ENCODE data around the gene PRSS57.

DNA sequence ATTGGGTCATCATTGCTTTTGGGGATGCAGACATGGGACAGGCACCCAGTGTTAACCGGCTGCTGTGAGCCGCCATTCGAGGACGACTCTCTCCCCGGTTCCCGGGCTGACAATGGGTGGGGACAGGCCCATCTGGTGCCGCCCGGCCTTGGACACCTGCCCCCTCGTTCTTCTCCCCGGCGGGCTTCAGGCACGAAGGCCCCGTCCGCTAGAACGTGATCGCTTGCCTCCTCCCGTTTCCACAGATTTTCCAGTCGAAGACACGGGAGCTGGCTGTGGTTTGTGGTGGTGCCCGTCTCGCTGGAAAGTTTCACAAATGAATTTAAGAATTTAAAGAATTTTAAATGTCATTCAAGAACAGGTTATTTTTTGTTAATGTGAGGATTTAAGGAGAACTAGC lies 15.5 kb upstream of the PRSS57 start:
- TF ChIP-seq, protein P1, sequence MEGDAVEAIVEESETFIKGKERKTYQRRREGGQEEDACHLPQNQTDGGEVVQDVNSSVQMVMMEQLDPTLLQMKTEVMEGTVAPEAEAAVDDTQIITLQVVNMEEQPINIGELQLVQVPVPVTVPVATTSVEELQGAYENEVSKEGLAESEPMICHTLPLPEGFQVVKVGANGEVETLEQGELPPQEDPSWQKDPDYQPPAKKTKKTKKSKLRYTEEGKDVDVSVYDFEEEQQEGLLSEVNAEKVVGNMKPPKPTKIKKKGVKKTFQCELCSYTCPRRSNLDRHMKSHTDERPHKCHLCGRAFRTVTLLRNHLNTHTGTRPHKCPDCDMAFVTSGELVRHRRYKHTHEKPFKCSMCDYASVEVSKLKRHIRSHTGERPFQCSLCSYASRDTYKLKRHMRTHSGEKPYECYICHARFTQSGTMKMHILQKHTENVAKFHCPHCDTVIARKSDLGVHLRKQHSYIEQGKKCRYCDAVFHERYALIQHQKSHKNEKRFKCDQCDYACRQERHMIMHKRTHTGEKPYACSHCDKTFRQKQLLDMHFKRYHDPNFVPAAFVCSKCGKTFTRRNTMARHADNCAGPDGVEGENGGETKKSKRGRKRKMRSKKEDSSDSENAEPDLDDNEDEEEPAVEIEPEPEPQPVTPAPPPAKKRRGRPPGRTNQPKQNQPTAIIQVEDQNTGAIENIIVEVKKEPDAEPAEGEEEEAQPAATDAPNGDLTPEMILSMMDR (IDR thresholded peaks at IDR 0.05), result no peak
- TF ChIP-seq POLR2A (IDR thresholded peaks at IDR 0.05) (no peak), EP300 (IDR thresholded peaks at IDR 0.05) (no peak)
